ACHN (cell line): ENCODE data around the gene MAGI1.

Source experiments
- DNase-seq: peaks from one replicate; pipeline ENCODE4 v3.0.0-alpha.2; 2015
- in situ Hi-C: cut with HindIII; loops from 2 replicates; pipeline ENCODE4 v1.10.0; 2017; ENCODE audit warnings: low sequenced_read_pairs, low pct_ligation_motif_present, low pct_unique_long_range_greater_than_20kb

The MAGI1 gene

DNA sequence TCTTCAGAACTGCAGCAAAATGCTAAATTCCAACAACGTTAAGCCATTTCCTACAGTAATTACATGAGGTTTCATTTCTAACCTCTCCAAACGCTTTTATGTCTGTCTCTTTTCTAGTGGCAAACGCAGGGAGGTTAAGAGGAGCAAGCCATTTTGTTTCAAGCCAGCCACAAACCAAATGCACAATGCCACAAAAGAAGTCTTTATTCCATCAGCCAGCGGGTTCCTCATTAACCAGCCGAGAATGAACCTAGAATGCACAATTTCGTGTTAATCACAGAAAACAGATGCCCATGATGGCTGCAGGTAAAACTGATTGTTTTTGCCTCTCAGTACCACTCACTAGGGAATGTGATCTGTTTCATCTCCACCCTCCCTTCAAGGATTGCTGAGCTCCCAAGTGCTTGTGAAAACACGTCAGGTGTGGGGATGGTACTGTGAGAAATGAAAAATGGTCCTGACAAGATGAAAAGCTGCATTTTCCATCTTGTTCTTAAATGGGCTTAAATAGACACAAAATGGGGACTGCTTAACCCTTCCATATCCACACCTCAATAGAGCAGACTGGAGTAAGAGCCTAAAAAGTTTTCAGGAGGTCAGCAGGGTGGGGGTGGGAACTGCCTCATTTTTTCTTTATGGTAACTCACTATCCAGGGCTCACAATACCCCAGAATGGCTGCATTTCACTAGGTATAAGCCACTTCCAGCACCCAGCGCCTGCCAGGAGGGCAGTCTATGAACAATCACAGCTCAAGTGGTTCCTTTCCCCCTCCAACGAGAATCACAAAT, 277.1 kb downstream of the MAGI1 start:
- no peak for DNase-seq
- in situ Hi-C loops: no loop called here

DNA sequence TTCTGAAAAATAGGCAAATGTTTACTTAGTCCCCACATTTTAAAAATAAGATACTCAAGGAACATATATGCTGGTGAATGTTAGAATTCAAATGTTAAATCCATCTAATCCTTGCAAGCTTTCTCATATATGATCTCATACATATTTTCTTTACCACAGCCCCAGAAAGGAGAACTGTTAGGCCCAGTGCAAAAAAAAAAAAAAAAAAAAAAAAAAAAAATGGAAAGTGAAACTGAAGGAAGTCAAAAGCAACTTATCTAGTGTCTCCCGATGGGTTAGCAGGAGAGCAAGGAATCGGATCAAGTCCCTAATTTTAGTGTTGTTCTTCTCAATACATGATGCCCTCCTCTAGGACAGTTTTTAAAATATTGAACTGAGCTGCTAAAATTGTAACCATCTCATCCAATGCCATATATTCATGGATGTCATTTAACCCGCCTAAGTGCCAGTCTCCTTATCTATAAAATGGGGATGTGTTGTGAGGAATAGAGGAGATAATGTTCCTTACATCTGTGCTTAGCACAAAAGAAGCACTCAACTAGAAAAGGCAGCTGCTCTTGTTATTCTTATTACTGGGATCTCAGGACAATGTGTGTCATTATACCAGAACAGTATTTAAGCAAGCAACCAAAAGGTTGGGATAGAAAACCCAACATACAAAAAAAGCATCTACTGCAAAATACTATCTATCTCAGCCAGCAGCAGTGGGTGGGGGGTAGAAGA, 279.7 kb downstream of the MAGI1 start:
- in situ Hi-C loops: no loop called here
- peak; percentile 0 for DNase-seq

DNA sequence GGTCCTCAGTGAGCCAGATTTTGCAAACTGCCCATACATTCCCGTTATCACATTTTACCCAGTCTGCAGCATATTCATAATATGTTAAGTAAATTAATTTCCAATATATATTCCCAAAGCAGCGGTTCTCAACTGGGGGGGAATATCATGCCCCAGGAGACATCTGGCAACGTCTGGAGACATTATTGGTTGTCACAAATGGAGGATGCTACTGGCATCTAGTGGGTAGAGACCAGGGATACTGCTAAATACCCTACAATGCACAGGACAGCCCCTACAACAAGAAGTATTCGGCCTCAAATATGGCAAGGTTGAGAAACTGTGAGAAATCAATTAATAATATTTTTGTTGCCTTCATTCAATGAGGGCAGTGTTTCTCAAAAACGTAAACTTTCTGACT, 280.3 kb downstream of the MAGI1 start:
- no peak for DNase-seq
- in situ Hi-C loops: no loop called here

DNA sequence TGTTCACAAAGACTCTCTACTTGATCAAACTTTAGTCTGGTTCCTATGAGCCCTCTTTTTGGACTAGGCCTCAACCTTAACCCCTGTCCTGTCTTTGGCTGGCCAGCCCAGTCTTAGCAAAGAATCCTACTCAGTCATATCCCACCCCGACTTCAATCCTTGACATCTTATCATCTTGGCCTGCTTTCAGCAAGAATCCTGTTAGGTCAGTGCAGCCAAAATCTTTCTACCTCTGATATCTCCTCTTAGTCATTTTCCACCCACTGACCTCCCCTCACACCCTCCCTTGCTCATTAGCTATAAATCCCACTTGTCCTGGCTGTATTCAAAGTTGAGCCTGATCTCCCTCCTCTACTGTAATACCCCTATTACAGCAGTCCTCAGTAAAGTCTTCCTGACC, 286.1 kb downstream of the MAGI1 start:
- in situ Hi-C loops: no loop called here

DNA sequence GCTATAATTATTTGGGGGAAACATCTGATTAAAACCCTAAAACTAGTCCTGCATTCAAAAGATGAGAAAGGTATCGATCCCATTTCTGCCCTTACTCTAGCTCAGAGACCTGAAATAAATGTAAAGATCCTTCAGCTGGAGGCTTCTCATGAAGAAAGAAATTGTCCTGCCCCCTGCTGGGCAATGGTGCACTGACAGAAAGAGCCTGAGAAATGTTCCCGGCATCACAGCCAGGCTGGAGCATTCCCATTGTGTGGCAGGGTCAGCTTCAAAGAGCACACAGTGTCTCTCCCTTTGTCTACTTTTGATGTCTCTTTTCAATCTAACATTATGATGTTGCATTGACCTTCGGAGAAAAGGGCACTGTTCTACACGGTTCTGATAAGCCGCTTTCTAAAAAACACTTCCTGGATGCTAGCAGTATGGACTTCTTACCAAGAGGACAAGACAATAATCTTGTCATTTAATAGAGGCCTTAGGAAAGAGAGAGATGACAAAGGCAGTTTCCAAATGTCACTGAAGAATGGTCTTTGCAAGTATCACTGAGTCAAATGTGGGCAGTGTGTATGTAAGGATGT, 287.5 kb downstream of the MAGI1 start:
- in situ Hi-C loops: no loop called here
- peak; percentile 39 for DNase-seq

More for the DNA sequence above, 286.1 kb downstream of the MAGI1 start:
- no peak for DNase-seq

DNA sequence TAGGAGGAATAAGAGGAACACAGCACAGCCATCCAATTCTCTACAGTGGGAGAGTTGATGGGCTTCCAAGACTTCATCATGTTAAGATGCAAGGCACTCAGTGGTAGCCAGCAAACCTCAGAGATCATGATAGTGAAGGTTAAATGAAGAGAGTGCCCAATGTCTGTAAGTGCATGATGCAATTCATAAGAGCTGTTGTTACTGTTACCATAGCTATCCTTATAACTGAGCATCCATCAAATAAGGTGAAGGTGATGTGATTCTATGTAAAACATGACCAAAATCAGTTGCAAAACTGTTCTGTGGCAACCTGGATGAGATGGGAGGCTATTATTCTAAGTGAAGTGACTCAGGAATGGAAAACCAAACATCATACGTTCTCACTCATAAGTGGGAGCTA, 289.7 kb downstream of the MAGI1 start:
- in situ Hi-C loops: no loop called here
- no peak for DNase-seq

DNA sequence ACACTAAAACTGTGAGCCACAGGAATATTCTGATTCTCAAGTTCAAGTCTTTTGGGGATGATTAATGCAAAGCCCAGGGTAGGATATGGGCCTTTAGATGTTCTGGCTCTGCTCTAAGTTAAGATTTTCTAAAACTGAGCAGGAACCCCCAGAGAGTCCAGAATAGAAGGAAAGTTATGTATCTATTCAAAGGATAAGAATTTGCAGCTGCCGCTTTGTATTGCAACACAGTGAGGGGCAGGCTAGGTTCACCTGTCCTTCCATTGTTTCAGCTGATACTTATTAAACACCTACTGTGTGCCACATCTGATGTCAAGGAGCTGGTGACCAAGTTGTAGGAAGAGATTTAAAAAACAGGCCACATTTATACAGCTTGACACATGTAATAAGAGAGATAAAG, 290.4 kb downstream of the MAGI1 start:
- in situ Hi-C loops: no loop called here
- no peak for DNase-seq

DNA sequence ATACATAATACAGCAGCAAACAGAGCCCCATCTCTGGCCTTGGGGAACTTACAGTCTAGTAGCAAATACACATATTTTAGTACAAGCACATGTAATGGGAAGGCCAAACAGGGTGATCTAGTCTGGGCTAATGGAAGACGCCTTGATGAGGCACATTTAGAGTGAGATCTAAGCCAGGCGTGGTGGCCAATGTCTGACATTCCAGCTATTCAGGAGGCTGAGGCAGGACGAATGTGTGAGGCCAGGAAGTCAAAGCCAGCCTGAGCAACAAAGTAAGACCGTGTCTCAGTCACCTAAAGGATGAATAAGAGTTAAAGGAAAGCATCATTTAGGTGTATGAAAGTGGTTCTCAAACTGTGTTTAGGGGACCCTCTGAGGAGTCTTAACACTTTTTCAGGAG, 291.9 kb downstream of the MAGI1 start:
- DNase-seq: no peak
- in situ Hi-C loops: no loop called here

DNA sequence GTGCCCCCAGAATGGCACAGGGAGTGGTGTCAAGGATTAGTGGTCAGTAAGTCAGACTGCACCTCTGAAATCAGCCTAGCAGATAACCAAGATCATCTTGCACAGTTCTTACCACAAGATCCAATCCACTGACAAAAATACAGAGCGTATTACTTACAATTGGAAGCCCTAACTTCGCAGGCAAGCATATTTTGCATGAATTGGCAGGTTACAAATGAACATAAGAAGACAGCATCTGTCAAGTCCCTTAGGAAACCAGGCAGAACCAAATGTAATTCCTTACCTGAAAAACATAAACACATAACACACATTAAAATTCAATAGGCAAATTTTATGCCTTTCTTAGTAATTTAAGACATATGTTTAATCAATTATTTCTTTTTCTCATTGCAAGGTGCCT, 293.4 kb downstream of the MAGI1 start:
- no peak for DNase-seq
- in situ Hi-C loops: no loop called here

DNA sequence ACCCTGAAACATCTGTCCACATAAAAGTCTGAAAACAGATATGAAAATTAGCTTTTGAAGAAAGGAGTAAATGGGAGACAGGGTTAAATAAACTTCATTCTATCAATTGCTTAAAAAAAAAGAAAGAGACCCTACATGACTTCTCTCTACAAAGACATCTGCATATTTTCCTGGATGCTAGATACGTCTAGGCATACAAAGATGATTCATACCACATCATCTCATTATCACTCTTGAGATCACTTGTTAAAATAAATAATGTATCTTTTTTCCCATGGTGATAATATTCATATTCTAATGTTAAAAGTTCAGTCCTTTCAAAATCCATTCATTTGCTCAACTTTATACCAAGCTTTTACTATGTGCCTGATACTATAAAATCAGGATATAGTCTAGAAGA, 295.8 kb downstream of the MAGI1 start:
- DNase-seq: no peak
- in situ Hi-C loops: no loop called here

DNA sequence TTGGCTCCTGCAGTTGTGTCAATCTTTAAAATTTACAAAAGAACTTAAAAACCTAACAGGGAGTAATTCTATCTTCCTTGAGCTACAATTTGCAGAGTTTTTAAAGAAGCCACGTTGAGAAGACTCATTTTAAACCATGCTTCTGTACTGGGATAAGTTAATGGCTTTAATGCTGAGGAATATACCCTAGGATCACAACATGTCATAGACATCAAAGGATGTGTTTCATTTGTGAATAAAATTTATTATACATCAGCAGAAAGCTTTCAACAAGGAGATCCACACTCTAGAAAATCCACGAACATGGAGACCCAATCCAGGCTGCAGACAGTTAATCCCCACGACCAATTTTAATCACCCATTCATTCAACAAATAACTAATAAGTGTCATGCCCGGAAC, 297.2 kb downstream of the MAGI1 start:
- in situ Hi-C loops: no loop called here
- no peak for DNase-seq

DNA sequence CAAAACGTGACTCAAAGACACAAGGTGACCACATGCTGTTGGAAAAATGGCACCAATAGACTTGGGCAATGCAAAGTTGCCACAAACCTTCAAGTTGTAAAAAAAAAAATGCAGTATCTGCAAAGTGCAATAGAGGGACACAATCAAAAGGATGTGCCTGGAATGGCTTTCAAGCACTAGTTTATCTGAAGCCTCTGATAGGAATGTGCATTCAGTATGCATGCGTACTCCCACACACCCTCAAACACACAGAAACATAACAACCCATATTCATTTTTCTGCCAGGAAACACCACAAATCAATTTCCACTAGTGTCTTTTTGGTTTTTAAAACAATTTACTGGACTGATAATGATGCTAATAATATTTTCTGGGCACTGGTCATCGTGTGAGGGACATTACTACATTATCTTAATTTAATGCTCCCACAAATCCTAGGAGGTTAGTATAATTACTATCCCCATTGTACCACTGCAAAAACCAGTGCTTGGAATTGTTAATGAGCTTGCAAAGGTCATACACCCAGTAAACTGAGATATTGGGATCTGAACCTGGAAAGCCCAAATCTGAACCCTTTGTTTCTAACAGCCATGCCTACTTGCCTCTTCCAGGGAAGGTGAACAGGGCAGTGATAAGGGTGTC, 298.7 kb downstream of the MAGI1 start:
- no peak for DNase-seq
- in situ Hi-C loops: no loop called here

DNA sequence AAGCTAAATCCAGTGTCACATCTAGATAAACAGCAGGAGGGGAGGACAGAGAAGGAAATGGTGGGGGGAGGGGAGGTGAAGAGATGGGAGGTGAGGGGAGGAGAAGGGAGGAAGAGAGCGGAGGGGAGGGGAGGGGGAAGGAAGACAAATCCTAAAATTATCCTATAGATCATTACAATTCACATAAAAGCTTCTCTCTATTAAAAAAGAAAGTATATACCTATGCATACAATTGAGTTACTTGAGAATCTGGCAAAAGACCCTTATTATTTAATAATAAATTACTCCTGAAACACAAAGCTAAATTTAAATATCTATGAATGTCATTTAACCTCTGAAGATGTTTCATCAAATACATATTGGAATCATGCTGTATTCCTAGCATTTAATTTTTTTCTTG, 303.9 kb downstream of the MAGI1 start:
- in situ Hi-C loops: no loop called here
- no peak for DNase-seq

DNA sequence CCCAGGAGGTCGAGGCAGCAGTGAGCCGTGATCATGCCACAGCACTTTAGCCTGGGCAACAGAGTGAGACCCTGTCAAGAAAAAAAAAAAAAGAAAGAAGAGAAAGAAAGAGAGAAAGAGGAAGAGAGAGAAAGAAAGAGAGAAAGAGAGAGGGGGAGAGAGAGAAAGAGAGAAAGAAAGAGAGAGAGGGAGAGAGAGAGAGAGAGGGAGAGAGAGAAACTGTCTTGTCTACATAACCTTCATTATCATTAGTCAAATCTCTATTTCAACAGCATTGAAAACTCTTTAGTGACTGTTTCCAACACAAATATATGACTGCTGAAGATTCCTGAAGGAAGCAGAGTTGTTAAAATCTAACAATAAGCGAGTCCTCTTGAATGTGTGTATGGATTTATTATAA, 304.3 kb downstream of the MAGI1 start:
- in situ Hi-C loops: no loop called here

DNA sequence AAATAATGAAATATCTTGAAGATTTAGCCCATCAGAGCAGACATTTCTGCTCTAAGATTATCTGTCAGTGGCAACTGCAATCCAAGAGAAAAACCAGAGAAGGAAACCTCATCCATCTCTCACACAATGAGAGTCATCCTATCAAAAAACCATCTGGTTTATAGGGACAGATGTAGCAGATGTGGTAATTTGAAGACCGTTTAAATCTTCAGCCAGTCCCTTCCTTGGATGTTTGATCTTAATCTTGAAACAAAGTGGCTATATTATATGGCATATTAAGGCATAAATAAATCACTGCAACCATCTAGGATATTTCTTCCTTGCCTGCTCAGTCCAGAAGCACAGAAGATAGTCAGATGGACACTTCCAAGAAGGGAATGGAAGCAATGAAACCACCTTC, 305.3 kb downstream of the MAGI1 start:
- DNase-seq: no peak
- in situ Hi-C loops: no loop called here

More for the DNA sequence above, 304.3 kb downstream of the MAGI1 start:
- DNase-seq: no peak

DNA sequence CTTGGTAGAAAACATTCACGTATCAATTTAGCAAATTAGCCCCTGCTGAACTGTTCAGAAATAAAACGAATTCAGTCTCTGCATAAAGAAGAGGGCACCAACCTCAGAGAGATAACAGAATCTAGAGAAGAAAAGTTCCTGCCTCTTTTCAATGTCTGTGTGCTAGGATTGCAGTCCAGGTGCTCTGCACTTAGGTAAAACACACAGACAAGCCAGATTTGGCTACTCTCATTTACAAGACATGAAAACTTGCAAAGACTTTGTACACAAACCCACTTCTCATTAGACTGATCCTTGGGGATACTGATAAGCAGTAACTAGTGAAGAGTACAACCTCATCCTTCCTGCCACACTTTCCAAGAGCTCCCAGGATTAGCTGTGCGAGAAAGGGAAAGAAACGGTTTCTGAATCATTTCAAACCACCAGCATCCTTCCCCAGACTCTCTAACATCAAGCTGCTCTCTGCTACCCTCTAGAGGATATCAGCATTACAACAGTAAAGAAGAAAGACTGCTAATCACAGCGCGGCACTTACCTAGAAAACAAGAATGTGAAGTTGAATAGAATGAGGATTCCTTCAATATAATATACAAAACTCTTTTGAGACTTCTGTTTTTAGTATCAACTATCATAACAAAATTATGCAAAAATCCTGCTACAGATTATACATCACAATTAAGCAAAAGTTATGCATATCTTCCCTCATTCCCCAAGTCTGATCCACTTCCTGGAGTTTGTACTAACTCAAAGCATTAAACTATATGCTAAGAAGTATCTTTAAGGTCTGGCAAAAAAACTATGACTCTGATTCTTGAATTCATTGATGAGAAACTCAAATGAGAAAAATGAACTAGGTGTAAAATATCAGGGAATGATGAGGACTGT, 306.4 kb downstream of the MAGI1 start:
- in situ Hi-C loops: no loop called here
- DNase-seq: peak; percentile 68

DNA sequence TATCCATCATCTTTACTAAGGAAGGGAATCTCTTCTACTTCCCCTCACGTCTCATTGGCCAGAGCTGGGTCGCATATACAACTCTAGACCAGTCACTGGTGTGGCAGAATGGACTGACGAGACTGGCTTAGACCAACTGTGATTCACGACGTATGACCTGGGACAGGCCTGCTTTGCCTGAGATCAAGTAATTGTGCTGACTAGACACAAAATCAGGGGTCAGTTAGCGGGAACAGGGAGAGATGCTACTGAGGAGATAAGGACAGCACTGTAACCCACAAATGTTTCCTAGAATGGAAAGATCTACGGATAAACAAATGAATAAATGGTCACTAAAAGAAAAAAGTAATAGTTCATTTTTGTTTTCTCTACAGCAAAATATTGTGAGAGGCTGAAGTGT, 308.3 kb downstream of the MAGI1 start:
- in situ Hi-C loops: no loop called here
- DNase-seq: no peak

DNA sequence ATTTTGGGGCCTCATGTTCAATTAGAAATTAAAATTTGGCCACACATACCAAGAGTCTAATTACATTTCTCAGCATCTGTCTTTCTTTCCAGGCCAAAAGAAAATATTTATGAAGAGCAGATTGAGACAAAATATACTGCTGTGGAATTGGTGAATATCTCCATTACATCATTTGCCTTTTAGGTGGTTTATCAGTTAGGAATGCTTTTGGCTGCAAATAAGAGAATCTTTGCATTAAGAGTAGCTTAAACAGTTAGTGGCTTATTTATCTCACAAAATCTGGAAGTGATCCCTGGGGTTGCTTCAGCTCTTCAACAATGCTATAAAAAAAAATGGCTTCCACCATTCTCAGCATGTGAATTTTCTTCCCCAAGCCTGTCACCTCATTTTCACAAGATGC, 308.7 kb downstream of the MAGI1 start:
- DNase-seq: no peak

More for the DNA sequence above, 308.7 kb downstream of the MAGI1 start:
- in situ Hi-C loops: no loop called here
